GM21825 (cell line): ENCODE results near the gene PBX1.

Experiments used
- ATAC-seq: cut with Tn5 transposase; IDR thresholded peaks from one replicate; pipeline ENCODE4 v1.9.1; 2021; ENCODE audit warnings: mild to moderate bottlenecking, moderate library complexity; ENCODE audit not compliant: unreplicated experiment

PBX1 gene

GRCh38 chr1:164611754-164612642 is 53.0 kb downstream of the PBX1 start:
- no peak for ATAC-seq

GRCh38 chr1:164613176-164613575 is 54.2 kb downstream of the PBX1 start:
- ATAC-seq = no peak

GRCh38 chr1:164614316-164614715 is 55.3 kb downstream of the PBX1 start:
- ATAC-seq = no peak

GRCh38 chr1:164617377-164618201 is 58.6 kb downstream of the PBX1 start:
- no peak for ATAC-seq

DNA sequence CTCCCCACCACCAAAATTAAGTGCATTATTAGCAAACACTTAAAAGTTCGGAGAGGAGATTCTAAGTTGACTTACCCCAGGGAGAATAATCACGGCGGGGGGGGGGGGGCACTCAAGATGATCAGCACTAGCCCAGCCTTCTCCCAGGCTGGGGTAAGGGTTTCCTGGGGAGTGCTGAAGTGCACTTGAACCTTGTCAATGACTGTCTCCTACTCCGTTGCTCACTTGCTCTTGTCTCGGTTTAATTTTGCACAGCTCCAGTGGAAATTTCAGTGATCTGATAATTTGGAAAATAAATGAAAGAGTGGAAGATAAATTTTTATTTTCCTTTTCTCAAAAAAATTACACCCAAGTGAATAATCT is 59.2 kb downstream of the PBX1 start:
- no peak for ATAC-seq

GRCh38 chr1:164619006-164619784 is 60.2 kb downstream of the PBX1 start:
- ATAC-seq = no peak

- ATAC-seq = no peak
These were observed 63.3 kb downstream of the PBX1 start for GRCh38 chr1:164622068-164622845.

- no peak for ATAC-seq
These were observed 64.8 kb downstream of the PBX1 start for GRCh38 chr1:164623805-164624204.

- ATAC-seq = no peak
These were observed 65.4 kb downstream of the PBX1 start for GRCh38 chr1:164624400-164624799.

GRCh38 chr1:164625004-164625617 is 66.1 kb downstream of the PBX1 start:
- ATAC-seq = no peak

DNA sequence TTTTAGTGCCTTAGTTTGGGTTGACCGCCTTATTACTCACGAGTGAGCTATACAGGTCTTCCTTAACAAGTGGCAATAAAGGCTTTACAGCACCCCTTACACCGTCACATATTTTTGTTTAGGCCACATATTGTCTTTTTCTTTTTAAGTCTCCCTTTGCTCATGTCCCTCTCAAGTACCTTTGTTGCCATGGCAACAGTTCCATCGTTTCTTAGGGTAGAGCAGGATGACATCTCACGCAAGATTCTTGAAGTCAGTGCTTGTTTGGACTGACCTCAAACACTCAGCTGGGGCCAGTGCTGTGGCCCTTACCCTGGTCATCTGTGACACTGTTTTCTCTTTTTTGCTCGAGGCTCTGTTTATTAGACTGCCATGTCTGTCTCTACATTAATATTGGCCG is 69.8 kb downstream of the PBX1 start:
- ATAC-seq = no peak

GRCh38 chr1:164629971-164630370 is 71.0 kb downstream of the PBX1 start:
- ATAC-seq = no peak

DNA sequence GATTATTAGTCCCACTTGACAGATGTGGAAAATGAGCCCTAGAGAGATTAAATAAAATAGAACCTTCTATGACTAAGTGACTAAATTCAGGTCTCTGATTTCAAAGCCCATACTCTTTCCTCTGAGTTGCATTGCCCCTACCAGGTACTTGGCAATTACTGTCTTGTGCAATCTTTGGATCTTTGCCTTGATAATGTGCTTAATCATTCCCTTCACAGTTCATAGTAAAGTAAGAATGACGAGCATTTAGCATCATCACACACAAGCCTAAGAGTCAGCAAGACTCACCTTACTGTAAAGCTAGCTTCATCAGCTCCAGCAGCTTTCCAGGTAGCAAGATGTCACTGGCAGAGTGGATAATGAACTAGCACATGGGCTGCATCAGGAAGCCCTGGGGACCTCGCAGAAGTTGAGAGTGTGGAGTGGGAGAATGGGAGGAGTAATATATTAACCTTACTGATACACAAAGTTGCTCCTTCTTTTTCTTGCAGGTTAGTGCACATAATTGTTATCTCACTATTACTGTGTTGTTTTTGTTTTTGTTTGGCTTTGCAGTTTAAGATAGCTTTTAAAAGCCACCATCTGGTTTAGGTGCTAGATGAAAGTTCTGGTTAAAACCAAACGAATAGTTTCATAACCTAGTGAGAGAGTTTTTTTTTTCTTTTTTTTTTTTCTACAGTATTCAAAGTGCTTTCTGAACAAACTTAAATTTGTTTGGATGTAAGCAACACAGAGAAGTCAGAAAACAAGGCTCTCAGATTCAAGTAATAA is 71.8 kb downstream of the PBX1 start:
- no peak for ATAC-seq

DNA sequence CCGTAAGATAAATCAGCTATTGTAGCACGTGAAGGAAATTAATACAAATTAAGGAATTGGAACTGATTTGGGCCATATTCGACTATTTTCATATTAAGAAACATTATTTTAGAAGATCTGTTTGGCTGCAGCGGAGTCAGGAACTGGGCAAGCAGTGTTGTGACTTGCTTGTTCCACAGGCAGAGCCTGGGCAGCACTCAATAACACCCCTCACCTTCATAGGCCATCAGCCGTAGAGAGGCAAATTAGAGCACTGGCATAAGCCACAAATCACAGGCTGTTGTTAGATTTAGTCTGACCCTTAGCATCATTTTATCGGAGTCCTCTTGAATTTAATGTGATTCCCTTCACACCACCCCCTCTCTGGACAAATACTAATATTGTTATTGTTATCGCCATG is 72.8 kb downstream of the PBX1 start:
- ATAC-seq = no peak

- no peak for ATAC-seq
These were observed 75.0 kb downstream of the PBX1 start for GRCh38 chr1:164633997-164634396.

DNA sequence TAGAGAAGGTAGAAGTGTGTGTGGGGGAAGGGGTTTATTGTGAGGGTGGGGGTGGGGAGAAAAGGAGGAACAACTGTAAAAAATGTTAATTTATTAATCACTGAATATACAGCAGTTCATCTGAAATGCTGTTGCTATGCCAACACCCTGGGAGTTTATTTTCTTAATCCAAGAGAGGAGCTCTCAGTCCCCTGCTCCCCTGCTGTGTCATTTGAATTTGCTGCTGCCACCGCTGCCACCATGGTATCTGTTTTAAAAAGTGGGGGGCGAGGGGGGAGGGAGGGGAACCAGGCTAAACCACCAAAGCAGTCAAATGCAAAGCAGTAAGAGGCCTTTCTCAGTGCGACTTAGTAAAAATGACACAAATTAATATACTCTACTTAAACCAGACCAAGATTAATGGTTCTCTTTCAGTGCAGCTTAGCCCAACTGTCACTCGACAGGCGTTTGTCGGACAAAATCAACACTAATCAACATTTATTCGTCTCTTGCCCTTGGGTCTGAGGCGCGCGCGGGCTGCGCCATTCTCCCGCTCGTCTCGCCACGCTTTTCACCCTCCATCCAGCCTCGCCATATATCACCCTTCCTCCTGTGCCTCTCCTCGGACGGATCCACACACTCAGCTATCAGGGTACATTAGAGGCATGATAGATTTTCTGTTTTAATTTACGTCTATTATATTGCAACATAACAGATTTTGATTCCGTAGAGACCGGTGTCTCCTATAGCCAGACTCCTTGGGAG is 76.2 kb downstream of the PBX1 start:
- ATAC-seq = no peak

DNA sequence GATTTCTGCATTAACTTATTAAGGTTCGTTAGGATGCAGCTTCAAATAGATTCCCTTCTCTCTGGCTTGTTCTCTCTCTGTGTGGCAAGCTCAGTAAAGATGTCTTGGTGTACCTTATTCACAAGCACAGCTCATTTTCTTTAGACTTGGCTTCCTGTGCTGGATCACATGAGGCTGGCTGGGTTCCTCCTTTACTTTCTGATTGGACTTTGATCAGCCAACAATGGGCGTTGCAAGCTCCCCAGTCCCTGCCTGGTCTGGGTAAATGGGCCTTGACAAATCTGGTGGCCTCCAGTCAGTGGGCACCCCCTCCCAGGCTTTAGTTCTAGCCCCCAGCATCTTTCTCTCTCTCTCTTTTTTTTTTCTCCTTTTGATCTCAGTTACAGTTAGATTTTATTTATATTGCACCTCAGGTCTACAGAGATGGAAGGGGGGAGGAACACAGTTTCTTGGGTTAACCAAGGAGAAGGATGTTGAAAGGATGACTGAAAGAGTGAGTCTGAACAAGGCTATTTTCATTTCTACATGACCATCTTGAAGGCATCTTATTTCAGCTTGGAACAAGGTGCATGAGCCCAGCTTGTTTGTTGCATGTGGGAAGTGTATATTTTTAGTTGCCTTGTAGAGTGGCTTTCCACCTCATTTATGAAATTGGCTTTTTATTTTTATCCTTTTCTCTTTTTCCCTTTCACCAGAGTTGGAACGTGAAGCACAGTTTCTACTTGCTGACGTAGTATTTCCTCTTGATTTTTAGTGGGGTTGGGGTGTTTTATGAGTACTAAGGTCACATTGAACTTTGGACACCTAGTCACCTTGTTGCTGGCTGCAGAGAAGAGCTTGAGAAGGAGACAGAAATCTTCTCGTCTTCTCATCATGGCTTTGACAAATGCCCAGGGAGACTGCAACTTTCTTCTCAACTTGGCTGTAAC is 77.1 kb downstream of the PBX1 start:
- ATAC-seq = no peak

GRCh38 chr1:164636757-164637156 is 77.8 kb downstream of the PBX1 start:
- no peak for ATAC-seq
